Left kidney (tissue), 8 donors: ENCODE data around the gene AVP. TPM values are rescaled to one million over a fixed set of nuclear protein-coding genes. Genes with fewer than 3 reads are reported as not detected.
"Not testable (repeated sequence)": the region's sequence is repeated elsewhere in the genome, so short reads cannot be mapped to it uniquely, and the experiment has no call there.

Source experiments
- DNase-seq: peaks from one replicate; pipeline ENCODE4 v3.0.0-alpha.2; 2013
- long read RNA-seq, 8 donors: transcript quantifications; one replicate each; lab custom pipeline, GENCODE V29; 2026
- polyA plus RNA-seq: library from polyadenylated mRNA; unstranded; fragments of 120-200 nt; gene quantifications from one replicate; pipeline ENCODE4 v1.2.1, GENCODE V29; 2013; ENCODE audit not compliant: insufficient read length

The AVP gene
- polyA plus RNA-seq, result 0.28 TPM
- long read RNA-seq, donor 1, result 0 reads
- long read RNA-seq, donor 2, result 0 reads
- long read RNA-seq, donor 3, result 0 reads
- long read RNA-seq, donor 4, result 0 reads
- long read RNA-seq, donor 5, result 0 reads
- long read RNA-seq, donor 6, result 0 reads
- long read RNA-seq, donor 7, result 0 reads
- long read RNA-seq, donor 8, result 0 reads

- no peak for DNase-seq
Observed at GRCh38 chr20:3084283-3084985, at the start of gene AVP. TSS of gene AVP (minus strand) at chr20:3084724. CDS start at chr20:3084674, 50 bp downstream.

GRCh38 chr20:3134151-3134550 is 49.6 kb upstream of the AVP start:
- no peak for DNase-seq

- DNase-seq, result no peak
Observed at GRCh38 chr20:3133155-3133554, 48.6 kb upstream of the AVP start.

- no peak for DNase-seq
Observed at GRCh38 chr20:3130051-3130600, 45.6 kb upstream of the AVP start.

- no peak for DNase-seq
Observed at GRCh38 chr20:3129094-3129493, 44.6 kb upstream of the AVP start.

- no peak for DNase-seq
Observed at GRCh38 chr20:3128275-3128984, 43.9 kb upstream of the AVP start.

GRCh38 chr20:3126527-3126859 is 42.0 kb upstream of the AVP start:
- no peak for DNase-seq

- DNase-seq, result not testable (repeated sequence)
Observed at GRCh38 chr20:3125776-3126526, 41.4 kb upstream of the AVP start.

GRCh38 chr20:3124773-3125560 is 40.4 kb upstream of the AVP start:
- DNase-seq, result not testable (repeated sequence)

GRCh38 chr20:3124163-3124562 is 39.6 kb upstream of the AVP start:
- DNase-seq, result not testable (repeated sequence)

- DNase-seq, result no peak
Observed at GRCh38 chr20:3123542-3123941, 39.0 kb upstream of the AVP start.

GRCh38 chr20:3121955-3122610 is 37.6 kb upstream of the AVP start:
- DNase-seq, result no peak

- DNase-seq, result no peak
Observed at GRCh38 chr20:3121271-3121911, 36.9 kb upstream of the AVP start.

- DNase-seq, result no peak
Observed at GRCh38 chr20:3119044-3119443, 34.5 kb upstream of the AVP start.

- peak; percentile 54 for DNase-seq
Observed at GRCh38 chr20:3117839-3118379, 33.4 kb upstream of the AVP start.

- no peak for DNase-seq
Observed at GRCh38 chr20:3116341-3116740, 31.8 kb upstream of the AVP start.

GRCh38 chr20:3115190-3116107 is 30.9 kb upstream of the AVP start:
- peak; percentile 39 for DNase-seq

GRCh38 chr20:3111995-3112394 is 27.5 kb upstream of the AVP start:
- no peak for DNase-seq

GRCh38 chr20:3111507-3111906 is 27.0 kb upstream of the AVP start:
- DNase-seq, result no peak
